Adrenal gland (tissue), 5 donors: ENCODE measurements around the gene RNF214.

Experiments used
- POLR2A ChIP-seq, 2 donors: fragments of 450-650 bp; IDR thresholded peaks; one replicate each; pipeline ENCODE4 v1.6.1; 2017; ENCODE audit warnings: antibody characterized with exemption in 2 of 2, mild to moderate bottlenecking in 2 of 2, moderate library complexity in 1 of 2
- TF ChIP-seq, protein P1 (sequence below), 6 experiments: fragments of 450-650 bp in 4 of 6; fragments of 200-600 bp in 2 of 6; sonication (generic) in 1 of 6; IDR thresholded peaks; 1 replicate in 5 of 6; 2 replicates in 1 of 6; pipeline versions ENCODE4 v1.5.1 to v1.8.0; 2016 to 2021; ENCODE audit warnings: antibody characterized with exemption in 6 of 6, mild to moderate bottlenecking in 2 of 6, moderate library complexity in 1 of 6
- donor health status: DM: no; HTN: no; CAD: no.

- TF ChIP-seq, protein P1, sequence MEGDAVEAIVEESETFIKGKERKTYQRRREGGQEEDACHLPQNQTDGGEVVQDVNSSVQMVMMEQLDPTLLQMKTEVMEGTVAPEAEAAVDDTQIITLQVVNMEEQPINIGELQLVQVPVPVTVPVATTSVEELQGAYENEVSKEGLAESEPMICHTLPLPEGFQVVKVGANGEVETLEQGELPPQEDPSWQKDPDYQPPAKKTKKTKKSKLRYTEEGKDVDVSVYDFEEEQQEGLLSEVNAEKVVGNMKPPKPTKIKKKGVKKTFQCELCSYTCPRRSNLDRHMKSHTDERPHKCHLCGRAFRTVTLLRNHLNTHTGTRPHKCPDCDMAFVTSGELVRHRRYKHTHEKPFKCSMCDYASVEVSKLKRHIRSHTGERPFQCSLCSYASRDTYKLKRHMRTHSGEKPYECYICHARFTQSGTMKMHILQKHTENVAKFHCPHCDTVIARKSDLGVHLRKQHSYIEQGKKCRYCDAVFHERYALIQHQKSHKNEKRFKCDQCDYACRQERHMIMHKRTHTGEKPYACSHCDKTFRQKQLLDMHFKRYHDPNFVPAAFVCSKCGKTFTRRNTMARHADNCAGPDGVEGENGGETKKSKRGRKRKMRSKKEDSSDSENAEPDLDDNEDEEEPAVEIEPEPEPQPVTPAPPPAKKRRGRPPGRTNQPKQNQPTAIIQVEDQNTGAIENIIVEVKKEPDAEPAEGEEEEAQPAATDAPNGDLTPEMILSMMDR (IDR thresholded peaks at IDR 0.05), result peak; percentile 61 to 91 (median 84)
- no peak for TF ChIP-seq POLR2A (IDR thresholded peaks at IDR 0.05)
Measured at GRCh38 chr11:117226388-117227385, 5.8 kb upstream of the RNF214 start.
